ENCODE data around the gene PDE7B. TPM values are rescaled to one million over a fixed set of nuclear protein-coding genes. Genes with fewer than 3 reads are reported as not detected.
"Not testable (repeated sequence)": the region's sequence is repeated elsewhere in the genome, so short reads cannot be mapped to it uniquely, and the experiment has no call there.

The PDE7B gene
- total RNA-seq, 1 donor: 2.4 TPM

GRCh38 chr6:136094812-136095211 lies 243.3 kb downstream of the PDE7B start:
- DNase-seq (ENCODE audit: low read depth in 2 of 3, low spot score in 2 of 3): no peak

- no peak for DNase-seq (ENCODE audit: low read depth in 2 of 3, low spot score in 2 of 3)
Measured at GRCh38 chr6:136095986-136096385, 244.5 kb downstream of the PDE7B start.

- no peak for DNase-seq (ENCODE audit: low read depth in 2 of 3, low spot score in 2 of 3)
Measured at GRCh38 chr6:136102991-136103688, 251.6 kb downstream of the PDE7B start.

- DNase-seq (ENCODE audit: low read depth in 2 of 3, low spot score in 2 of 3): no peak
Measured at GRCh38 chr6:136103763-136104311, 252.3 kb downstream of the PDE7B start.

GRCh38 chr6:136104556-136104955 lies 253.1 kb downstream of the PDE7B start:
- no peak for DNase-seq (ENCODE audit: low read depth in 2 of 3, low spot score in 2 of 3)

GRCh38 chr6:136105797-136106196 lies 254.3 kb downstream of the PDE7B start:
- not testable (repeated sequence) for DNase-seq (ENCODE audit: low read depth in 2 of 3, low spot score in 2 of 3)

- no peak for DNase-seq (ENCODE audit: low read depth in 2 of 3, low spot score in 2 of 3)
Measured at GRCh38 chr6:136108361-136108945, 257.0 kb downstream of the PDE7B start.

GRCh38 chr6:136111831-136112230 lies 260.3 kb downstream of the PDE7B start:
- DNase-seq (ENCODE audit: low read depth in 2 of 3, low spot score in 2 of 3): no peak

- no peak for DNase-seq (ENCODE audit: low read depth in 2 of 3, low spot score in 2 of 3)
Measured at GRCh38 chr6:136112262-136112661, 260.8 kb downstream of the PDE7B start.

- peak in 2 of 3 donors; percentile 47 to 75 for DNase-seq (ENCODE audit: low read depth in 2 of 3, low spot score in 2 of 3)
Measured at GRCh38 chr6:136113736-136114173, 262.3 kb downstream of the PDE7B start.

GRCh38 chr6:136114661-136115060 lies 263.2 kb downstream of the PDE7B start:
- no peak for DNase-seq (ENCODE audit: low read depth in 2 of 3, low spot score in 2 of 3)

- DNase-seq (ENCODE audit: low read depth in 2 of 3, low spot score in 2 of 3): no peak
Measured at GRCh38 chr6:136115941-136116340, 264.4 kb downstream of the PDE7B start.

GRCh38 chr6:136117081-136117480 lies 265.6 kb downstream of the PDE7B start:
- DNase-seq (ENCODE audit: low read depth in 2 of 3, low spot score in 2 of 3): no peak

- no peak for DNase-seq (ENCODE audit: low read depth in 2 of 3, low spot score in 2 of 3)
Measured at GRCh38 chr6:136118787-136119186, 267.3 kb downstream of the PDE7B start.

- no peak for DNase-seq (ENCODE audit: low read depth in 2 of 3, low spot score in 2 of 3)
Measured at GRCh38 chr6:136123468-136123867, 272.0 kb downstream of the PDE7B start.

GRCh38 chr6:136125585-136125984 lies 274.1 kb downstream of the PDE7B start:
- no peak for DNase-seq (ENCODE audit: low read depth in 2 of 3, low spot score in 2 of 3)

- DNase-seq (ENCODE audit: low read depth in 2 of 3, low spot score in 2 of 3): no peak
Measured at GRCh38 chr6:136127873-136128272, 276.4 kb downstream of the PDE7B start.

- DNase-seq (ENCODE audit: low read depth in 2 of 3, low spot score in 2 of 3): no peak
Measured at GRCh38 chr6:136129365-136129764, 277.9 kb downstream of the PDE7B start.

- DNase-seq (ENCODE audit: low read depth in 2 of 3, low spot score in 2 of 3): no peak
Measured at GRCh38 chr6:136134268-136134667, 282.8 kb downstream of the PDE7B start.

- no peak for DNase-seq (ENCODE audit: low read depth in 2 of 3, low spot score in 2 of 3)
Measured at GRCh38 chr6:136134751-136135150, 283.2 kb downstream of the PDE7B start.

- DNase-seq (ENCODE audit: low read depth in 2 of 3, low spot score in 2 of 3): no peak
Measured at GRCh38 chr6:136136274-136136673, 284.8 kb downstream of the PDE7B start.

- DNase-seq (ENCODE audit: low read depth in 2 of 3, low spot score in 2 of 3): no peak
Measured at GRCh38 chr6:136137008-136137692, 285.6 kb downstream of the PDE7B start.

Measured in hematopoietic multipotent progenitor cell (in vitro differentiated cells).